H9 (cell line): Measurements from ENCODE around the gene EML3. TPM values are rescaled to one million over a fixed set of nuclear protein-coding genes. Genes with fewer than 3 reads are reported as not detected.

Experiments used
- DNase-seq: peaks from one replicate; pipeline ENCODE4 v3.0.0-alpha.2; 2017
- H2AFZ ChIP-seq: one replicate; pipeline ENCODE4 v1.6.1; 2013; ENCODE audit warnings: mild to moderate bottlenecking, low read length, control low read depth, moderate library complexity
- H2AK5ac ChIP-seq: 2 replicates; pipeline ENCODE4 v1.6.1; 2013; ENCODE audit warnings: low read length, control low read depth, mixed read lengths; ENCODE audit not compliant: insufficient read length
- H2BK120ac ChIP-seq: one replicate; pipeline ENCODE4 v1.6.1; 2013; ENCODE audit warnings: low read depth, mild to moderate bottlenecking, low read length, control low read depth, inconsistent platforms; ENCODE audit not compliant: poor library complexity, severe bottlenecking
- H2BK12ac ChIP-seq: 2 replicates; pipeline ENCODE4 v1.6.1; 2013; ENCODE audit warnings: low read length, control low read depth, mixed read lengths, low read depth; ENCODE audit not compliant: insufficient read length
- H2BK15ac ChIP-seq: 2 replicates; pipeline ENCODE4 v1.6.1; 2013; ENCODE audit warnings: low read depth, low read length, control low read depth
- H2BK20ac ChIP-seq: one replicate; pipeline ENCODE4 v1.6.1; 2013; ENCODE audit warnings: low read depth, mild to moderate bottlenecking, low read length, control low read depth, inconsistent platforms; ENCODE audit not compliant: poor library complexity, severe bottlenecking
- H2BK5ac ChIP-seq: 2 replicates; pipeline ENCODE4 v1.6.1; 2013; ENCODE audit warnings: low read length, control low read depth, mixed read lengths; ENCODE audit not compliant: insufficient read length
- H3K14ac ChIP-seq: 2 replicates; pipeline ENCODE4 v1.6.1; 2013; ENCODE audit warnings: low read length, control low read depth; ENCODE audit not compliant: insufficient read depth
- H3K18ac ChIP-seq: 2 replicates; pipeline ENCODE4 v1.6.1; 2013; ENCODE audit warnings: low read depth, mild to moderate bottlenecking, mixed read lengths, low read length, control low read depth; ENCODE audit not compliant: insufficient read length
- H3K23ac ChIP-seq: 2 replicates; pipeline ENCODE4 v1.6.1; 2013; ENCODE audit warnings: low read length, control low read depth, mixed read lengths, low read depth; ENCODE audit not compliant: insufficient read length
- H3K23me2 ChIP-seq: 2 replicates; pipeline ENCODE4 v1.6.1; 2013; ENCODE audit warnings: low read depth, mild to moderate bottlenecking, mixed read lengths, low read length, control low read depth; ENCODE audit not compliant: insufficient read length, poor library complexity, severe bottlenecking
- H3K27ac ChIP-seq: 2 replicates; pipeline ENCODE4 v1.5.1; 2013; ENCODE audit warnings: low read length, control low read depth, mixed read lengths, low read depth; ENCODE audit not compliant: insufficient read length
- H3K27me3 ChIP-seq: 2 replicates; pipeline ENCODE4 v1.6.1; 2013; ENCODE audit warnings: low read length, control low read depth, inconsistent platforms; ENCODE audit not compliant: insufficient read depth
- H3K4ac ChIP-seq: 2 replicates; pipeline ENCODE4 v1.6.1; 2013; ENCODE audit warnings: low read depth, mild to moderate bottlenecking, control low read depth, inconsistent platforms, low read length, moderate library complexity
- H3K4me1 ChIP-seq: 2 replicates; pipeline ENCODE4 v1.6.1; 2013; ENCODE audit warnings: low read length, control low read depth, inconsistent platforms; ENCODE audit not compliant: insufficient read depth
- H3K4me2 ChIP-seq: 2 replicates; pipeline ENCODE4 v1.6.1; 2013; ENCODE audit warnings: low read length, control low read depth, mixed read lengths; ENCODE audit not compliant: insufficient read length, insufficient read depth
- H3K56ac ChIP-seq: 2 replicates; pipeline ENCODE4 v1.6.1; 2013; ENCODE audit warnings: low read depth, mild to moderate bottlenecking, mixed read lengths, low read length, control low read depth; ENCODE audit not compliant: insufficient read length
- H3K79me1 ChIP-seq: 2 replicates; pipeline ENCODE4 v1.6.1; 2013; ENCODE audit warnings: low read depth, mild to moderate bottlenecking, moderate library complexity, low read length, control low read depth, inconsistent platforms; ENCODE audit not compliant: insufficient read depth, poor library complexity, severe bottlenecking
- H3K79me2 ChIP-seq: 2 replicates; pipeline ENCODE4 v1.6.1; 2013; ENCODE audit warnings: low read length, control low read depth, inconsistent platforms; ENCODE audit not compliant: insufficient read depth
- H3K9ac ChIP-seq: 2 replicates; pipeline ENCODE4 v1.6.1; 2013; ENCODE audit warnings: low read length, control low read depth, mixed read lengths; ENCODE audit not compliant: insufficient read length; ENCODE audit errors: extremely low read depth
- H3K9me3 ChIP-seq: one replicate; pipeline ENCODE4 v1.6.1; 2013; ENCODE audit warnings: low read depth, low read length, inconsistent platforms; ENCODE audit not compliant: control insufficient read depth
- H3T11ph ChIP-seq: one replicate; pipeline ENCODE4 v1.6.1; 2013; ENCODE audit warnings: mild to moderate bottlenecking, low read length, control low read depth, inconsistent platforms
- H4K20me1 ChIP-seq: one replicate; pipeline ENCODE4 v1.6.1; 2013; ENCODE audit not compliant: control insufficient read depth, insufficient read length, insufficient read depth
- H4K5ac ChIP-seq: 2 replicates; pipeline ENCODE4 v1.6.1; 2013; ENCODE audit warnings: low read depth, mild to moderate bottlenecking, mixed read lengths, low read length, control low read depth; ENCODE audit not compliant: insufficient read length
- H4K8ac ChIP-seq: replicated peaks from 2 replicates; pipeline ENCODE4 v1.6.1; 2013; ENCODE audit warnings: low read length, control low read depth, mixed read lengths, low read depth; ENCODE audit not compliant: insufficient read length
- H4K91ac ChIP-seq: 2 replicates; pipeline ENCODE4 v1.6.1; 2013; ENCODE audit warnings: low read depth, mild to moderate bottlenecking, moderate library complexity, mixed read lengths, low read length, control low read depth; ENCODE audit not compliant: insufficient read length
- H3K27ac Mint-ChIP-seq, 3 experiments: 2 replicates in 2 of 3; 3 replicates in 1 of 3; pipeline ENCODE4 v1.8.0; 2020 to 2021; ENCODE audit warnings: mixed read lengths in 3 of 3, mild to moderate bottlenecking in 1 of 3, moderate library complexity in 1 of 3
- H3K27me3 Mint-ChIP-seq: 2 replicates; pipeline ENCODE4 v1.8.0; 2021; ENCODE audit warnings: low read depth, mild to moderate bottlenecking, moderate library complexity, mixed read lengths
- H3K36me3 Mint-ChIP-seq, 3 experiments: 2 replicates in 2 of 3; 3 replicates in 1 of 3; pipeline ENCODE4 v1.8.0; 2020 to 2021; ENCODE audit warnings: low read depth in 3 of 3, mixed read lengths in 3 of 3; ENCODE audit not compliant: insufficient read depth in 1 of 3
- H3K4me1 Mint-ChIP-seq, 2 experiments: 2 replicates each; pipeline ENCODE4 v1.8.0; 2020; ENCODE audit warnings: mixed read lengths in 2 of 2
- H3K4me3 Mint-ChIP-seq, 2 experiments: 2 replicates in 1 of 2; 3 replicates in 1 of 2; pipeline ENCODE4 v1.8.0; 2020 to 2021; ENCODE audit warnings: mild to moderate bottlenecking in 2 of 2, mixed read lengths in 2 of 2, moderate library complexity in 1 of 2
- H3K9me3 Mint-ChIP-seq, 2 experiments: 2 replicates in 1 of 2; 3 replicates in 1 of 2; pipeline ENCODE4 v1.8.0; 2020; ENCODE audit warnings: mild to moderate bottlenecking in 2 of 2, mixed read lengths in 2 of 2, moderate library complexity in 1 of 2
- WGBS: extraction: QIAGEN DNeasy Blood & Tissue Kit; methylation state at CpG from one replicate; pipeline ENCODE4 v1.1.7; 2013; ENCODE audit warnings: missing lambda C conversion rate, low lambda C conversion rate, mixed read lengths; ENCODE audit not compliant: insufficient read length; ENCODE audit errors: extremely low coverage; 5-methylcytosine and 5-hydroxymethylcytosine counted together
- total RNA-seq: library from RNA; stranded (reverse); gene quantifications from 2 replicates; pipeline ENCODE4 v1.2.1, GENCODE V29; 2021
- TF ChIP-seq, protein P1 (sequence below): fragments of 200-600 bp; sonication (generic); conservative IDR thresholded peaks from 3 replicates; pipeline ENCODE4 v1.8.0; 2021; ENCODE audit warnings: antibody characterized with exemption, mild to moderate bottlenecking

EML3 gene
- total RNA-seq, 1 experiment from 2014 or later: 35.3 TPM

DNA sequence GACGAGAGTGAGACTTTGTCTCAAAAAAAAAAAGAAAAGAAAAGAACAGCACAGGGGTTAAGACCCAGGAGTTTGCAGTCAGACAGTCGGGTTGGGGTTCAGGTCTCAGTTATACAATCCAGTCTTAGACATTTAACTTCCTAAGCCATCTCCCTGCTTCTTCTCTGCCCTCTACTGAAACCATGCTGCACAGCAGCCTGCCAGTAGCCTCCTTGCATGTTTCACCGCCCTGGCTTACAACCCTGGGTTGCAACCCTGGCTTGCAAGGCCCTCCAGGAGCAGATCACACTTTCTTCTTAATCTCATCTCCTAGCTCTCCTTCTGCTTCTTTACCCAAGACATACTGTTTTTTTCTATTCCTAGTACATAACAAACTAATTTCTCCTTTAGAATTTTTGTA, 15.1 kb upstream of the EML3 start:
- no peaks in the 10 kb centered on the region for H3K4me1 ChIP-seq
- no peak overlapping the region for H2AFZ ChIP-seq
- Mint-ChIP-seq H3K27ac (peak overlapping the region in 1 of 3 experiments; percentile 66; a peak in 1 of 7 replicates), H3K27me3 (peaks cover 1% of the 10 kb centered on the region; the same call in 1 of the 2 replicates), H3K4me1 (no peaks in the 10 kb centered on the region), H3K36me3 (peaks cover 64 to 88% (median 82%) of the 10 kb centered on the region in 3 experiments; a peak in 6 of 7 replicates), H3K9me3 (no peaks in the 10 kb centered on the region), H3K4me3 (no peak overlapping the region; a peak in 1 of 5 replicates)
- H3K9ac ChIP-seq: no peak overlapping the region
- H3K27ac ChIP-seq: no peak overlapping the region
- H3K9me3 ChIP-seq: no peaks in the 10 kb centered on the region
- no peak overlapping the region for H3K4me2 ChIP-seq
- DNase-seq: no peak
- H3K23me2 ChIP-seq: no peaks in the 10 kb centered on the region
- H3K79me1 ChIP-seq: no peaks in the 10 kb centered on the region
- no peak overlapping the region for H4K91ac ChIP-seq
- no peaks in the 10 kb centered on the region for H3K27me3 ChIP-seq
- H2BK15ac ChIP-seq: no peak overlapping the region
- H3K56ac ChIP-seq: no peak overlapping the region
- H2BK5ac ChIP-seq: no peak overlapping the region
- peaks cover 2% of the 10 kb centered on the region for H4K20me1 ChIP-seq
- no peak overlapping the region for H3K4ac ChIP-seq
- no peaks in the 10 kb centered on the region for H3K79me2 ChIP-seq
- no peak overlapping the region for H3K14ac ChIP-seq
- no peak overlapping the region for H2BK120ac ChIP-seq
- no peak overlapping the region for H2BK20ac ChIP-seq
- H2AK5ac ChIP-seq: no peak overlapping the region
- H2BK12ac ChIP-seq: no peak overlapping the region
- no CpG with 5 or more reads among the region's 3 CpGs for WGBS
- H4K5ac ChIP-seq: no peak overlapping the region
- H3K23ac ChIP-seq: no peak overlapping the region
- H3T11ph ChIP-seq: no peak overlapping the region
- H3K18ac ChIP-seq: no peak overlapping the region
- TF ChIP-seq, protein P1, sequence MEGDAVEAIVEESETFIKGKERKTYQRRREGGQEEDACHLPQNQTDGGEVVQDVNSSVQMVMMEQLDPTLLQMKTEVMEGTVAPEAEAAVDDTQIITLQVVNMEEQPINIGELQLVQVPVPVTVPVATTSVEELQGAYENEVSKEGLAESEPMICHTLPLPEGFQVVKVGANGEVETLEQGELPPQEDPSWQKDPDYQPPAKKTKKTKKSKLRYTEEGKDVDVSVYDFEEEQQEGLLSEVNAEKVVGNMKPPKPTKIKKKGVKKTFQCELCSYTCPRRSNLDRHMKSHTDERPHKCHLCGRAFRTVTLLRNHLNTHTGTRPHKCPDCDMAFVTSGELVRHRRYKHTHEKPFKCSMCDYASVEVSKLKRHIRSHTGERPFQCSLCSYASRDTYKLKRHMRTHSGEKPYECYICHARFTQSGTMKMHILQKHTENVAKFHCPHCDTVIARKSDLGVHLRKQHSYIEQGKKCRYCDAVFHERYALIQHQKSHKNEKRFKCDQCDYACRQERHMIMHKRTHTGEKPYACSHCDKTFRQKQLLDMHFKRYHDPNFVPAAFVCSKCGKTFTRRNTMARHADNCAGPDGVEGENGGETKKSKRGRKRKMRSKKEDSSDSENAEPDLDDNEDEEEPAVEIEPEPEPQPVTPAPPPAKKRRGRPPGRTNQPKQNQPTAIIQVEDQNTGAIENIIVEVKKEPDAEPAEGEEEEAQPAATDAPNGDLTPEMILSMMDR: 0 out of 3 replicates have a peak, but pooled peaks have one; percentile 12
- H4K8ac ChIP-seq: no peak overlapping the region
